ENCODE results near the gene HYAL3. TPM values are rescaled to one million over a fixed set of nuclear protein-coding genes. Genes with fewer than 3 reads are reported as not detected.

HYAL3 gene
- total RNA-seq, 1 experiment from 2014 or later = 2.9 TPM

GRCh38 chr3:50296721-50297383, 2.4 kb downstream of the HYAL3 start:
- Mint-ChIP-seq H3K4me3 (no peak overlapping the region), H3K4me1 (peaks cover 18% of the 10 kb centered on the region), H3K36me3 (no peaks in the 10 kb centered on the region), H3K27me3 (ENCODE audit: low read depth) (no peaks in the 10 kb centered on the region; the same call in 1 of the 2 replicates), H3K9me3 (no peaks in the 10 kb centered on the region), H3K27ac (no peak overlapping the region)
- ChIA-PET POLR2A (no interaction called here), CTCF (interaction anchor here (0.7 to 1.3 kb wide), 2 partner anchors 37 to 50 kb away, joined by 3 to 5 read pairs; no protein-coding TSS in a partner anchor)
- TF ChIP-seq ZBTB43 (CRISPR knock-in tag; IDR thresholded peaks at IDR 0.05) = no peak
- no peak for TF ChIP-seq ZNF671 (CRISPR knock-in tag; IDR thresholded peaks at IDR 0.05)
- no peak for TF ChIP-seq HMGA2 (CRISPR knock-in tag; IDR thresholded peaks at IDR 0.05)
- no peak for TF ChIP-seq ZNF121 (CRISPR knock-in tag; IDR thresholded peaks at IDR 0.05)
- no peak for TF ChIP-seq MLX (CRISPR knock-in tag; IDR thresholded peaks at IDR 0.05)
- TF ChIP-seq CREM (CRISPR knock-in tag; IDR thresholded peaks at IDR 0.05) = no peak
- no peak for TF ChIP-seq MYBL2 (CRISPR knock-in tag; IDR thresholded peaks at IDR 0.05)
- TF ChIP-seq ZNF416 (CRISPR knock-in tag; IDR thresholded peaks at IDR 0.05) = no peak
- TF ChIP-seq GTF2I (CRISPR knock-in tag; conservative IDR thresholded peaks at IDR 0.05) = no peak
- no peak for TF ChIP-seq FOXP4 (CRISPR knock-in tag; IDR thresholded peaks at IDR 0.05)
- no peak for TF ChIP-seq SP1 (CRISPR knock-in tag; conservative IDR thresholded peaks at IDR 0.05)
- TF ChIP-seq RORB (CRISPR knock-in tag; IDR thresholded peaks at IDR 0.05) = no peak
- ATAC-seq (no peak), DNase-seq (ENCODE audit: low spot score) (no peak)

- no peaks in the 10 kb centered on the region for H3K9me3 Mint-ChIP-seq
- H3K27ac Mint-ChIP-seq = 0 out of 2 replicates have a peak overlapping the region, but pooled peaks have one; percentile 51
- ChIA-PET CTCF (interaction anchor here (0.5 to 1.5 kb wide), 3 partner anchors 26 to 101 kb away, joined by 4 to 5 read pairs (median 4); no protein-coding TSS in a partner anchor), POLR2A (no interaction called here)
- H3K36me3 Mint-ChIP-seq = no peaks in the 10 kb centered on the region
- peaks cover 21% of the 10 kb centered on the region for H3K4me1 Mint-ChIP-seq
- H3K27me3 Mint-ChIP-seq (ENCODE audit: low read depth) = no peaks in the 10 kb centered on the region; the same call in 1 of the 2 replicates
- no peak overlapping the region for H3K4me3 Mint-ChIP-seq
- DNase-seq (ENCODE audit: low spot score) = no peak
- ATAC-seq = no peak
- TF ChIP-seq ZNF425 (CRISPR knock-in tag; conservative IDR thresholded peaks at IDR 0.05) = no peak
- TF ChIP-seq ZNF512 (CRISPR knock-in tag; IDR thresholded peaks at IDR 0.05; ENCODE audit: borderline replicate concordance) = no peak
- no peak for TF ChIP-seq E2F5 (CRISPR knock-in tag; IDR thresholded peaks at IDR 0.05)
- no peak for TF ChIP-seq ARID4B (CRISPR knock-in tag; IDR thresholded peaks at IDR 0.05; ENCODE audit: borderline replicate concordance)
Observed at GRCh38 chr3:50295553-50296431, 3.4 kb downstream of the HYAL3 start.
